Measurements from ENCODE around the gene FRMD6.

Gene FRMD6

DNA sequence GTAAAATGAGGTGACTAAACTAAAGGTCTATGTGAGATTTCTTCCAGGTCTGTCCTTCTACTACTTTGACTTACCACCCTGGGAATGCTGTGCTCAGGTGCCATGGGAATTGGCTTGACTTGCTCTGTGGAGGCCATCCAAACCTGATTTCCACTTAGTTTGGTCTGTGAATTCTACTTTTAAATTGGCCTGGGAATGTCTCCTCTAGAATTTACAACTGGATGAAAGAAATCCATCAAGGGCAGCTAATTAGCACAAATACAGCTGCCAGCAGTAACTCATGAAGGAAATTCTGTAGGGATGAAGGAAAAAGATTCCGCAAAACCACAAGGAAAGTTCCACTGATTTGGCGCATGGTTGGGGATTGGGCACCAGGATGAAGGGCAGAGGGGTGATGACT, 31.7 kb upstream of the FRMD6 start:
- H3K4me3 ChIP-seq: no peak overlapping the region
- no peak for DNase-seq
- TF ChIP-seq CTCF (IDR thresholded peaks at IDR 0.05): no peak
- no peaks in the 10 kb centered on the region for H3K27me3 ChIP-seq
- H3K27ac ChIP-seq: no peak overlapping the region
- no peaks in the 10 kb centered on the region for H3K9me3 ChIP-seq
- intact Hi-C loops (cut with DNase I; ENCODE audit: low total_unique reads): no loop called here
- H3K4me1 ChIP-seq: peaks cover 0 to 8% (median 3%) of the 10 kb centered on the region in 4 donors
- H3K36me3 ChIP-seq: no peaks in the 10 kb centered on the region

DNA sequence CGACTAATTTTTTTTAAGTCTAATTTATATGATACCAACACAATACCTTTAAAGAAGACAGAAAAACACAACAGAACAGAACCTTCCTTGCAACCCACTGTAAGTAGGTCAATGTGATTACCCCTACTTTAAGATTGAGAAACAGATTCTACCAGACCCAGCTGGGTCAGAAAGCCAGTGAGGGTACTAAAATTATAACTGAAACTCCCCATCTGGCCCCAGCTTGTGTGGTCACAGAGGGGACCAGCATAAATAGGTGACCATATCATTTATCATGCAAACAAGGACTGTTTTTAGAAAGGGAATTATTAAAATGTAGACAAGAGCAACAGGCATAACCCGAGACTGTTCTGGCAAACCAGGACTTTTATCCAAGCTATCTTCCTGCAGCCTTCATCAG, 30.1 kb upstream of the FRMD6 start:
- peaks cover 0 to 13% (median 2%) of the 10 kb centered on the region in 4 donors for H3K4me1 ChIP-seq
- H3K27me3 ChIP-seq: no peaks in the 10 kb centered on the region
- intact Hi-C loops (cut with DNase I; ENCODE audit: low total_unique reads): no loop called here
- no peak overlapping the region for H3K27ac ChIP-seq
- no peak for TF ChIP-seq CTCF (IDR thresholded peaks at IDR 0.05)
- H3K9me3 ChIP-seq: no peaks in the 10 kb centered on the region
- DNase-seq: no peak
- H3K4me3 ChIP-seq: no peak overlapping the region
- H3K36me3 ChIP-seq: no peaks in the 10 kb centered on the region

- no peak for TF ChIP-seq CTCF (IDR thresholded peaks at IDR 0.05)
- Histone ChIP-seq H3K27me3 (no peaks in the 10 kb centered on the region), H3K4me3 (no peak overlapping the region), H3K4me1 (peaks cover 0 to 7% (median 0%) of the 10 kb centered on the region in 4 donors), H3K36me3 (no peaks in the 10 kb centered on the region), H3K27ac (no peak overlapping the region), H3K9me3 (no peaks in the 10 kb centered on the region)
- DNase-seq: no peak
- intact Hi-C loops (cut with DNase I; ENCODE audit: low total_unique reads): no loop called here
Observed at GRCh38 chr14:51622376-51622775, 29.3 kb upstream of the FRMD6 start.

DNA sequence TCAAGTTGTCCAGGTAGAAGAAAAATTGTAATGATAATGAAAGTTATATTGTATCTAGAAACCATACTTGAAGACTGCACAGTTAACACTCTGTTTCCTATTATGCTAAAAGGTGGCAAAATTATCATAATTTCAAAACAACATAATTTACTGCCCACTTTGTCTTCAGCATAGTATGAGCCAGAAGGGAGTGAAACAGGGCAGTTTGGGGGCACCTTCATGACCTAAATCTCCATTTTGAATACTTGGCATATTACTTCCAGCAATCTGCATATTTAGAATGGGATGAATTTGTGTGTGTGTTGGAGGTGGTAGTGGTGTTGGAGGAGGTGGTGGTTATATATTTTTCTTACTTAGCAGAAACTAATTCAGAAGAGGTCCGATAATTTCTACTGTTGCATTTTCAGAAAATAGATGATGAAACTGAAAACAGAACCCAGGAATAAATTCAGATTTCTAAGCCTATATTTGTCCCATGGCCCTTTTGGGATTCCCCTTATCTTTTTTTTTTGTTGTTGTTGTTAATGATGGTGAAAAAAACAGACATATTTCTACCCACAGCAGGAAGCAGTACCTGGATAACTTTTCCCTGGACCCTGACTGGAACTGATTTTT, 26.6 kb upstream of the FRMD6 start:
- H3K4me1 ChIP-seq: peaks cover 0 to 7% (median 0%) of the 10 kb centered on the region in 4 donors
- TF ChIP-seq CTCF (IDR thresholded peaks at IDR 0.05): no peak
- H3K27ac ChIP-seq: no peak overlapping the region
- H3K36me3 ChIP-seq: no peaks in the 10 kb centered on the region
- H3K4me3 ChIP-seq: no peak overlapping the region
- intact Hi-C loops (cut with DNase I; ENCODE audit: low total_unique reads): no loop called here
- H3K9me3 ChIP-seq: no peaks in the 10 kb centered on the region
- no peak for DNase-seq
- no peaks in the 10 kb centered on the region for H3K27me3 ChIP-seq

GRCh38 chr14:51626185-51626584, 25.5 kb upstream of the FRMD6 start:
- Histone ChIP-seq H3K4me3 (no peak overlapping the region), H3K9me3 (no peaks in the 10 kb centered on the region), H3K36me3 (no peaks in the 10 kb centered on the region), H3K4me1 (peaks cover 0 to 7% (median 0%) of the 10 kb centered on the region in 4 donors), H3K27me3 (no peaks in the 10 kb centered on the region), H3K27ac (peak overlapping the region in 1 of 2 donors; percentile 27)
- TF ChIP-seq CTCF (IDR thresholded peaks at IDR 0.05): no peak
- intact Hi-C loops (cut with DNase I; ENCODE audit: low total_unique reads): no loop called here
- DNase-seq: no peak

- Histone ChIP-seq H3K36me3 (no peaks in the 10 kb centered on the region), H3K4me3 (no peak overlapping the region), H3K4me1 (peaks cover 0 to 7% (median 0%) of the 10 kb centered on the region in 4 donors), H3K27ac (peak overlapping the region in 1 of 2 donors; percentile 27), H3K27me3 (no peaks in the 10 kb centered on the region), H3K9me3 (no peaks in the 10 kb centered on the region)
- no peak for DNase-seq
- intact Hi-C loops (cut with DNase I; ENCODE audit: low total_unique reads): no loop called here
- no peak for TF ChIP-seq CTCF (IDR thresholded peaks at IDR 0.05)
Observed at GRCh38 chr14:51626788-51627187, 24.9 kb upstream of the FRMD6 start.
